ENCODE results near the gene CEND1.

- TF ChIP-seq, protein P1, sequence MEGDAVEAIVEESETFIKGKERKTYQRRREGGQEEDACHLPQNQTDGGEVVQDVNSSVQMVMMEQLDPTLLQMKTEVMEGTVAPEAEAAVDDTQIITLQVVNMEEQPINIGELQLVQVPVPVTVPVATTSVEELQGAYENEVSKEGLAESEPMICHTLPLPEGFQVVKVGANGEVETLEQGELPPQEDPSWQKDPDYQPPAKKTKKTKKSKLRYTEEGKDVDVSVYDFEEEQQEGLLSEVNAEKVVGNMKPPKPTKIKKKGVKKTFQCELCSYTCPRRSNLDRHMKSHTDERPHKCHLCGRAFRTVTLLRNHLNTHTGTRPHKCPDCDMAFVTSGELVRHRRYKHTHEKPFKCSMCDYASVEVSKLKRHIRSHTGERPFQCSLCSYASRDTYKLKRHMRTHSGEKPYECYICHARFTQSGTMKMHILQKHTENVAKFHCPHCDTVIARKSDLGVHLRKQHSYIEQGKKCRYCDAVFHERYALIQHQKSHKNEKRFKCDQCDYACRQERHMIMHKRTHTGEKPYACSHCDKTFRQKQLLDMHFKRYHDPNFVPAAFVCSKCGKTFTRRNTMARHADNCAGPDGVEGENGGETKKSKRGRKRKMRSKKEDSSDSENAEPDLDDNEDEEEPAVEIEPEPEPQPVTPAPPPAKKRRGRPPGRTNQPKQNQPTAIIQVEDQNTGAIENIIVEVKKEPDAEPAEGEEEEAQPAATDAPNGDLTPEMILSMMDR (IDR thresholded peaks at IDR 0.05), result no peak
- TF ChIP-seq EP300 (IDR thresholded peaks at IDR 0.05), result no peak
- TF ChIP-seq POLR2AphosphoS5 (IDR thresholded peaks at IDR 0.05), result no peak
- no peak for TF ChIP-seq POLR2A (IDR thresholded peaks at IDR 0.05)
These were observed 13.0 kb upstream of the CEND1 start for GRCh38 chr11:802693-803466.

All from stomach (tissue), 4 donors.